NCI-H2029 treated with DMSO at 0.1 percent for 48 hours (cell line): ENCODE data around the gene GABRB1.
"Not testable (repeated sequence)": the region's sequence is repeated elsewhere in the genome, so short reads cannot be mapped to it uniquely, and the experiment has no call there.

Experiments used
- DNase-seq: peaks from one replicate; lab custom pipeline; 2025; lab: John Stamatoyannopoulos, UW

The GABRB1 gene

DNA sequence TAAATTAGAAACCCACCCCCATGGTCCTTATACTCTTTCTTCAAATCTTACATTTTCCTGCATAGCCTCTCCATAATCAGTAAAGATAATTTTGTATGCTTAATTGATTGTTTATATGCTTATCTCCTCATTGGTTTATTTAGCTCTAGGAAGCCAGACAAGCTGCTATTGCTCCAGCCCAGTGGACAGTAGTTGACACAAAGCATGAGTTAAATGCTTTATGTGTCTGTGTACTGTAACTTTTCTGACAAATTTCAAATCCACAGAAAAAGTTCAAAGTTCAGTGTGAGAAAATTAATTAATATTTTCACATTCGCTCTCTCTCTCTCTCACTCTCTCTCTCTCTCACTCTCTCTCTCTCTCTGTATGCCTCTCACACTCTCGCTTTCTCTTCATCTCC lies 181.7 kb downstream of the GABRB1 start:
- no peak for DNase-seq

DNA sequence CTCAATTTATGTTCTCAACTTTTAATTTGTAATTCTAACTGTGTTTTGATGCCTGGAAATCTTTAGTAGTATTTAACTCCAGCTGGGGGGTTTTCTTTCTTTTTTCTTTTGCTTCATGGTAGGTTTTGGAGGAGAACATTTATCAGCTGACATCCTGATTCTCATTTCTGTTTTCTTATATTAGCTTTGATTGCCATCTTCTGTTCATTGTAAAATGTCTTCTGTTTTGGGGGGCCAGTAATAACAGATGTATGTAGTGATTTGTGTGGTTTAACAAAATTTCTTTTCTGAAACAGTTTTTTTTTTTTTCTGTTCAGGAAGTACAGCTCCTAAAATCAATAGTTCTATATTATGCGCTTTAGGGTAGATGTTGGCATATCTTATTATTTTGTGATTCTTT lies 182.2 kb downstream of the GABRB1 start:
- no peak for DNase-seq

DNA sequence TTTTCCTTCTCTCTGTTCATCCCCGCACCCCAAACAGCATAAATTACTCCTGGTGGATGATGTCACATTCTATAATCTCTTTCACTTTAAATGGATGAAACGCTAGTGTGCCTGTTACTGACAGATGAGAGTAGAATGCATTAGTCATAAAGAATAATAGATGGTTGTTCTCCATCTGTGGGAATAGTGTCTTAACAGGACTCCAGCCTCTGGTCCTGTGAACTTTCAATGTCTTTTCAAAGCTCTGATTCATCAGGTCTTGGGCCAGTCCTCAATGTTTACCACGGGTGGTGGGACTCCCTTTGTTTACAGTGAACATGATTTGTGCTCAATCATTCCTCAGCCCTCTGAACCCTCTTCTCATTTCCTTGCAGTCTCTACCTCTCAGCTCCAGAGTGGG lies 182.6 kb downstream of the GABRB1 start:
- DNase-seq = no peak

DNA sequence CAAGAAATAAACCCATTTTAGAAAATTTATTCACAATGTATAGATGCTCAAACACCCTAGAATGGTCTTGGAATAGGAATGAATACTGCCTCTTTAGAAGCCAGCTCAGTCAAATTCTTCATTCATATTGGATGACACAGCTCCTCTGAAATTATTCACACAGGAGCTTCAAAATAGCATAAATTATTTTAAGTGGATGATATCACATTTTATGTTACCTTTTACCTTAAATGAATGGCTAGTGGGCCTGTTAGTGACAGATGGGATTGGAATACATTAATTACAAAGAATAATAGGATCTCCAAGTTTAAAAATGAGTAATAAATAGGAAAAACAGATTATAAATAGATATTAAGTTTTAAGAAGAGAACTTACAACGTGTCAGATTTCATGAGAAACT lies 184.4 kb downstream of the GABRB1 start:
- DNase-seq = no peak

DNA sequence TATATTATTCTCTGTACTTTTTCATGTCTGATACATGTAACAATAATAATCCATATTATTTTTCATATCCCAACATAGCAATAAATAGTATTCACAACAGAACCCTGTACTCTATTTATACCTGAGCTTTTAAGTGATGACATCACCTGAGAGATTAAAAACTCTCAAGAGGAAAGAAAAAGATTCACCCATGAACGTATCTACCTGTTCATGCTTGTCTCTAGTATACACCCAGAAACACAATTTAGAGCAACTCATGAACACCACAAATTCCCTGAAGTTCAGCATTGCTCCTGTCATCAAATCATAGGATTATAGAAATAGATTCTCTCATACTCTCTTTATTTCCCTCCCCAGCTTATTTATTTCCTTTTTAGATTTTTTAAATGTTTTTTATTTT lies 185.9 kb downstream of the GABRB1 start:
- DNase-seq = no peak

DNA sequence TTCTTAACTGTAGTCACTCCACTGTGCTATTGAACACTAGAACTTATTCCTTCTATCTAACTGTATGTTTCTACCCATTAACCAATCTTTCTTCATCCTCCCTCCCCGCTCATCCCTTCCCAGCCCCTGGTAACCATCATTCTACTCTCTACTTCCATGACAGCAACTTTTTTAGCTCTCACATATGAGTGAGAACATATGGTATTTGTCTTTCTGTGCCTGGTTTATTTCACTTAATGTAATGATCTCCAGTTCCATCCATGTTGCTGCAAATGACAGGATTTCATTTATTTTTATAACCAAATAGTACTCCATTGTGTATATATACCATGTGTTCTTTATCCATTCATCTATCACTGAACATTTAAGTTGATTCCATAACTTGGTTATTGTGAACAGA lies 186.5 kb downstream of the GABRB1 start:
- DNase-seq = no peak

DNA sequence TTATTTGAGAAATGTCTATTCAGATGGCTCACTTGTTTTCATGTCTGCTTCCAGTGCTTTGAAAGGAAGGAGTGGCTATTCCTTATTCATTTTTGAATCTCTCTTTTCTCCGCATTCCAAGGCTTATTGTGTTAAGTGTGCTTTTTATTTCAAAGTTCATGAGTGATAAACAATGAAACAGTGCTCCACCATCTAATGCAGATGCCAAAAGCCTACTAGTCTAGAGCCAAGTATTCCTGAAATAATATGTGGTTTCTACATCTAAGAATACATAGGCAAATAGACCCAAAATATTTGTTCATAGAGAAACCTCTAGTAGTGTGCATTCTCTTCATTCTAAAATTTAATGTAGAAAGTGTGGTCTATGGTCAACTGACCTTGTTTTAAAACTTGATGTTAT lies 187.3 kb downstream of the GABRB1 start:
- DNase-seq = no peak

DNA sequence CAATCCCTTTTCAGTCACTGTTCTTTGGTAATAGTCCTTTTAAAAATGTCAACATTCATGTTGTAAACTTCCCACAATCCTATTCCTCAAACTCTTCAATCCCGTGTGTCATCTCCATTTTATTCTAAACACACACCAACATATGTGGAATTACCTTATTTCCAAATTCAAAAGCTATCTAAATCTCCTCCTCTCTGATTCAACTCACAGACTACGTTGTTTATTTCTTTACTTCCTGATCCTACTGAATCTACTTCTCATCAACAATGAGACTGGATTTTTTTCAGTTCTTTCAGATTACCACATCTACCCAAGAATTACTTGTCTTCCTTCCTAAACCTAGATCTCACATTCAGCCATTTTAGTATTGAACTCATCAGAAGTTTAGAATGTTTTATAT lies 188.2 kb downstream of the GABRB1 start:
- no peak for DNase-seq

DNA sequence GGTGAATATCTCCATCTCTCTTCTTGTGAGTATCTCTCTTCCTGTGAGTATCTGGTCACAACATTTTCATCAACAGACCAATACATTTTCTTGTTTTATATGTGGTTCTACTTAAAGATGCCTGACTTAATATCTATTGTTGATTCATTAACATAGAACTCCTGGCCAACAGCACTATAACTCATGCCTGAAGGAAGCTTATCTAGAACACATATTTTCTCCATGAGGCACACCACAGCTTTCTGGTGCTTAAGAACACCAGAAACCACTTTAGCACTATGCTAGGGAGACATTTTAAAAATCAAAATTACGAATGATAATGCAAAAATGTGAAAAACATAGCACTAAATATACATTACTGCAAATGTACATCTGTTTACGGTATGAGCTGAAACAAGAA lies 190.4 kb downstream of the GABRB1 start:
- DNase-seq = no peak

DNA sequence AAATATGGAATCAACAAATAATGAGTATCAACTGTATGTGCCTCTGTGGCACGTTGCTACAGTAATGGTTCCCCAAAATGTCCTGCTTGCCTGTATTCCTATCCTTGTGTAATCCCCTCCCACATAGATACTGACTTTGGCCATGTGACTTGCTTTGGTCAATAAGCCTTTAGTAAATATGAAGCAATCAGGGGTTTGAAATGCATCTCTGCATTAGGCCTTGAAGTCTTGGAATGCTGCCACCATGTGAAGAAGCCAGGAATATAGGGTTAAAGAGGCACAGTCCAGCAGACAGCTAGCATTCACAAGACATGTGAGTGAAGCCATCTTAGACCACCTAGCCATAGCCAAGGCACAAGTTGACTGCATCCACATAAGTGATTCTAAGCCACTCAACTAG lies 190.9 kb downstream of the GABRB1 start:
- DNase-seq = no peak

DNA sequence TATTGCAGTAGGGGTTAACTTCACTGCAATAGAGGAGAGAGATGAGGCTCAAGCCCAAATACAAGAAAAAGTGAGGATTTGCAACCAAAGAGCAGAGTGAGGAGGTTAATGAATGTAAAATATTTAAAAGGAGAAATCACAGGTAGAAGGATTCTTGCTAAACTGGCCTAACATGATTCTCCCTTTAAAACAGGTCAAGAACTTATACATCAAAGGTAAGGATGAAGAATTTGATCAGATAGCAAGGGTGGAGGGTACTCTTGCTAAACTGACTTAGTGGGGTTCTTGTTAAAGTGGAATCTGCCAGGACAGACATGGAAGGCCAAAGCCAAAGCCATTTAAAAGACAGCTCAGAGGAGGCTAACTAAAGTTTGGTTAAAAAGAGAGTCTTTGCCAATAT lies 193.0 kb downstream of the GABRB1 start:
- no peak for DNase-seq

DNA sequence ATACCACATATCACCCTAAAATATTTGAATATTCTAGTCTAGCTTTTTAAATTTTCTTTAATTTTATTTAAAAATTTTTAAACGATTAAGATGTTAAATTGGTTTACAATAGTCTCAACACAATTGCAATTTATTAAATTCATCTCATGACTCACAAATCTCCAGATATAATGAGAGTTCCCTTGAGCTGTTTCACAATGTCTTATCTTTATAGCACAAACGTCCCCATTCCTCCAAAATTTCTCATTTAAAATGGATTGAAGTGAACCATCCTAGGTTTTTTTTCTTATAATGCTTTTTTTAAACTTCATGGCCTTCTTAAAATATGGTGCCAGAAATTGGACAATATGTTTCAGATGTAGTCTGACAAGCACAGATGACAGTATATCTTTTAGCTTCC lies 204.4 kb downstream of the GABRB1 start:
- no peak for DNase-seq

DNA sequence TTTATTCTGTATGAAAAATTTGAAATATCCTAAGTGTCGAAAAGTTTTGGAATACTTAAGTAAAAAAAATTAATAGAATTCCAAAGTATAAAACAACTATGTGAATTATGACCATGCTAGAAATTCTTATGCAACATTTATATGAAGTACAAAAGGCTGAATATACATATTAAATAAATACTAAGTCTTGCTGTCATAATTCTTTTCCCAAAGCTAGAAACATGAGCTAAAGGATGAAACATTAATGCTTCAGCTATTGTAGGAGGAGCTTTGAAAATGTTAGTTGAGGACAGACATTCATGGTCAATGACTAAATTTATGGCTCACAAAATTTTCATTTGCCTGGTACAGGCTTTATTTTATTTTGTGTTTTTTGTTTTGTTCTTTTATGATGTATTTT lies 207.3 kb downstream of the GABRB1 start:
- no peak for DNase-seq

DNA sequence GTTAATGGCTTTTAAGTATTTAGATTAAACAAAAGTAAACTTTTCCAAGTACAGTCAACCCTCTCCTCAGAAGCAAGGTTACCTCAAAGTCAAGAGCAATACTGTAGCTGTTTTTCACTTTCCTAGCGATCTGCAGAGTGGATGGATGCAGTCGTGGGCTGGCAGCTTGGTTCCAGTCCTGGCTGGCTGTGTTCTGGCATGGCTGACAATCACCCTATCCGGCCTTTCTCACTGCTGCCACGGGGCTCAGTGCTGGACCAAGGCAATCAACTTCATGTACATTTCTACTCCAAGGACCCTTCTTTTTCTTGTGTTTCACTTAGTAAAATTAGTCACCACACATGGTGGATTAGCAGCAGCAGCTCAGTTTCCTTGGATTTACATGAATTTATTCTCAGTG lies 208.3 kb downstream of the GABRB1 start:
- no peak for DNase-seq

DNA sequence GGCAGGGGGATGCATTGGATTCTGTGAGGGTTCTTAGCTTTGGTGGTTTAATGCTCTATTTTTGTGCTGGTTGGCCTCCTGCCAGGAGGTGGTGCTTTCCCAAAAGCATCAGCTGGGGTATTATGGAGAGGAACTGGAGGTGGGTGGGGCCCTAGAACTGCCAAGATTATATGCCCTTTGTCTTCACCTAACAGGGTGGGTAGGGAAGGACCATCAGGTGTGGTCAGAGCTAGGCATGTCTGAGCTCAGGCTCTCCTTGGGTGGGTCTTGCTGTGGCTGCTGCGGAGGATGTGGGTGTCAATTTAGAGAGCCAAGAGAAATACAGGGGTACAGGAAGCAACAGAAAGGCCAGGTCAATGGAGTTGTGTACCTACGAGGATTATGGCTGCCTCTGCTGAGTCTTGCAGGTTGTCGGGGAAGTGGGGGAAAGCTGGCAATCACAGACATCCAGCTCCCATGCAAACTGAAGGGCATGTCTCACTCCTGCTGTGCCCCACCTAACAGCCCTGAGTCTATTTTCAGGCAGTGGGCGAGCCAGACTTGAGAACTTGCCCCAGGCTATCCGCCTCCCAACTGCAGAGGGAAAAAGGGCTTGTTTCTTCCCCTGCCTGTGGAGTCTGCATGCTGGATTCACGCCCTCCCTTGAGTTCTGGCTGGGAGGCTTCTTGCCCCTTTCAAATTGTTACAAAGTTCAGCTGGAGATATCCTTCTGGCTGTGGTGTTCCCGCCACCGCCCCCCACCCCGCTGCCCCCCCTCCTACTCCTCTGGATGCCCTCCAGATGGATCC lies 220.2 kb downstream of the GABRB1 start:
- DNase-seq = no peak

DNA sequence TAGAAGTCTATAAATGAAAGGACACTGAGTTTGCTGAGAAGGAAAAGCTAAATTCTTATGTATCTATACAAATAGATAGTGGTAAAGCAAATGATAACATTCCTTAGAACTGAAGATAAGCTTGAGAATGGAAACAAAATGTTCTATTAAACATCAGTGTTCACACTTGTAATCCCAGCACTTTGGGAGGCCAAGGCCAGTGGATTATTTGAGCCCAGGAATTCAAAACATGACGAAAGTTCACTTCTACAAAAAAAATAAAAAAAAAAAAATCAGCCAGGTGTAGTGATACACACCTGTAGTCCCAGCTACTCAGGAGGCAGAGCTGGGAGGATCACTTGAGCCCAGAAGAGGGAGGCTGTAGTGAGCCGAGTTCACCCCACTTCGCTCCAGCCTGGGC lies 232.4 kb downstream of the GABRB1 start:
- no peak for DNase-seq

DNA sequence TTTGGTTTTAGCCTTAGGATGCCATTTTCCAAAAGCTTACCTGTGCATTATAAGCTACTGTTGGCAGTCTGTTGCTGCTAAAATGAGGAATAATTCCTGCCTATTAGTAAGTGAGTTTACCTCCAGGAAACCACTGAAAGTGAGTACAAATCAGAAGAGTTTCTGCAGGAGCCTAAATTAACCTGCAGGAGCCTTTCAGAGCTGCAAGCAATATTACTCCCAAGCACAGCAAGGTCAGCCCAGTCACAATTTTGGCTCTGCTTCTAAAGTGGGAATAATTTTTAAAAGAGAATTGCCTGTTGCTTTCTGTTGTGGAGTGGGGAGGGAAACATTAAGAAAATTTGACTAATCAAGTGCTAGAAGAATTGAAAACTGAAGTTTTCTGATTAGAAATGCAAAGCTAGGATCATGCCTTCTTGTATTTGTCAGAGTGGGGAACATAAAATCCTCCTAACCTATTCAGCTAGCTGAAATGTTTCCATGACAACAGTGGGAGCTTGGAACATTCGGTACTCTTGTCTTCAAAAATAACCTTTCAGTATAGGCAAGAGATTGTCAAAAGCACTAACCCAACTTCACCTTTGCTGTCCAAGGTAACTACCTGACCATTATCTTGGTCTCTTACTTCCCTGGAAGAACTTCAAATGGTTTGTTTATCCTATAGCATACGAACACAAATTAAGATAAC lies 239.0 kb downstream of the GABRB1 start:
- DNase-seq = no peak

DNA sequence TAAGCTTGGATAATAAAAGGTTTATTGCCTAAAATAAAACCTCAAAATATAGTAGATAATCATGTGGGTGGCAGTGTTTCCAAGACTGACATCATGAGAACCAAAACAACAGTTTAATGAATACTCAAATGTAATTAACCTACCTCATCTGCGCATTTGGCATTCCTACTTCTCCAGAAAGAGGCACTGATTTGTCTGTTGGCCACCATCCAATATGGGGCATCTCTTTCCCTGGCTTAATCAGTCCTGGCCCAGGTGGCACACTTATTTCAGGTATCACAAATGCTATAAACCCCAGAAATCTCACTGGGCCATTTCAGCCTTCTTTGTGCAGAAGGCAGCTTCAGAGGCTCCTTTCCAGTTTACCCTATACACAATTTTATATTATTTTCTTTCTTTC lies 239.9 kb downstream of the GABRB1 start:
- no peak for DNase-seq

DNA sequence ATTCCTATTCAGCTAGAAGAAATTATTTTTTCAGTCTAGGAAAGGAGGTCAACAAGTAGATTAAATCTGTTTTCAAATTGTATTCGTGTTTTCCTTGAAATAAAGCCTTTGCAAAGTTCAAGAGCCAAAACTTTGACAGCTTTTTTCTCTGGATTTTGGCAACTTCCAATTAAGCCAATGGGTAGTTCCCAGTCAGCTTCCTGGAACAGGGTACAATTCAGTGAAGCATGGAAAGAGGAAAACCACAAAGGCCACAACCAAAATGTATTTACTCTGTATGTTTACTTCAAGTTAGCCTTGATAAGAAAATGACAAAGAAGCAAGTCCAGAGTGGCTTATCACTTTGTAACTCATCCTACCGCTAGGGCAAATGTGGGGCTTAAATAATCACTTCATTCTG lies 243.5 kb downstream of the GABRB1 start:
- no peak for DNase-seq

DNA sequence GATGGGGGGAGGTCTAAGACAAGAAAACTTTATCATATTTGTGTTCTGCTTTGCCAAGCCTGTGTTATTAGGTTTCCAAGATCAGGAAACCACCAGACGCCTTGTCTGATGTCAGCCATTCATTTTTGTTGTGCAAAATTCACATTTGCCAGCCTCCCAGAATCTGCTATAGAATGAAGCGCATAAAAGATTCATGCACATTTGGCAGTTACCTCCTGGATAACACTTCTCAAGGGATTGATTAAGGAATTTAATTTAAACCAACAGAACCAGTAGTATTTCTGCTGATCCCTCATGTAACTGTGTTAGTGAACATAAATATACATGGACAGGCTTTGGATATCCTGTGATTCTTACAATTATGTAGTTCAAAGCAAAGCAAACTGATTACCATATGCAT lies 244.2 kb downstream of the GABRB1 start:
- DNase-seq = no peak

DNA sequence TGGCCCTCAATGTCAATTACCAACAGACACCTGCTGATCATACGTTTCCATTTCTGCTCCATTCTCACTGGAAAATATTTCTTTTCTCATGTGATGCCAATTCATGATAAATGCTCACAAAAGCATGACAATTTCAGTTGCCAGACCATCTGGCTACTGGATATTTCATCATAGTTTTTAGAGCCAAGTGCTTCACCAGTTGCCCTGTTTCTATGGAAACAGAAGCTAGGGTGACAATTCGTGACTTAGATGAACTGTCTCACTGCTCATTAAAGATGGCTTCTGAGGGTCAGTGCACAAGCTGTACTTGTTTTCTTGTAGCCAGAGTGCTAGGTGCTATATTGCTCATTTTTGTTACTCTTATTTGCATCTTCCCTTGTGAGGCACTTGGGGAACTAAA lies 247.3 kb downstream of the GABRB1 start:
- no peak for DNase-seq

DNA sequence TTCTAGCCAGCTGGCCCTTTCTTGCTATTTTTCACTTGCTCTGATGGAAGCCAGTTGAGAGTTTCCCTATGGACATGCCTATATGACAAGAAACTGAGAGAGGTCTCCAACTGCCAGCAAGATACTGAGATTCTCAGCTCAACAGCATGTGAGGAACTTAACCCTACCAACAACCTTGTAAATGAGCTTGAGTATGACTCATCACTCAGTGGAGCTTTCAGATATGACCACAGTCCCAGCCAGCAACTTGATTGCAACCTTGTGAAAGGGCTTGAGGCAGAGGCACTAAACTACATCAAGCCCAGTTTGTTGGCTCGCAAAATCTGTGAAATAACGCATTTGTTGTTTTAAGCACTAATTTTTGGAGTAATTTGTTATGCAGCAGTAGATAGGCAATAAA lies 256.4 kb downstream of the GABRB1 start:
- no peak for DNase-seq

DNA sequence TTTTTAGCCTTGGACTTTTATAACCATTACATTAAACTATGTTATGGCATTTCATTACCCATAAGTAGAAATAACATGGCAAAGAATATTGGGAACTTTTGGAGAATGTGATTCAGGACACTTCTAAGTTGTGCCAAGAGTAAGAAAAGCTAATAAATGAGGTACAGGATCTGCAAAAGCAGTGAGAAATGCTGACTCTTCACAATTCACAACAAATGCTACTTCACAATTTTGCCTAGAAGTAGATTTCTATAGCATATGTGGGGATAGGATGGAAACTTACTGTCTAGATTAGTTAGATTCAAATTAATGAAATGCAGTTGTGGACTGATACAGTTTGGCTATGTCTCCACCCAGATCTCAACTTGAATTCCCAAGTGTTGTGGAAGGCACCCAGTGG lies 258.4 kb downstream of the GABRB1 start:
- DNase-seq = no peak

DNA sequence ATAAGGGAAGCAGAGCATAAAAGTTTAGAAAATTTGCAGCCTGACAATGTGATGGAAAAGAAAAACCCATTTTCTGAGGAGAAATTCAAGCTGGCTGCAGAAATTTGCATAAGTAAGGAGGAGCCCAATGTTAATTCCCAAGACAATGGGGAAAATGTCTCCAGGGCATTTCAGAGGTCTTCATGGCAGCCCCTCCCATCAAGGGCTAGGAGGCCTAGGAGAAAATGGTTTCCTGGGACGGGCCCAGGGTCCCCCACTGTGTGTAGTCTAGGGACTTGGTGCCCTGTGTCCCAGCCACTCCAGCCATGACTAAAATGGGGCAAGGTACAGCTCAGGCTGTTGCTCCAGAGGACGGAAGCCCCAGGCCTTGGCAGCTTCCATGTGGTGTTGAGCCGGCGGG lies 259.5 kb downstream of the GABRB1 start:
- not testable (repeated sequence) for DNase-seq
